Osteoblast (primary cell): ENCODE measurements around the gene HORMAD2. TPM values are rescaled to one million over a fixed set of nuclear protein-coding genes. Genes with fewer than 3 reads are reported as not detected.

Source experiments
- DNase-seq: peaks from one replicate; pipeline ENCODE4 v3.0.0; 2011; ENCODE audit warnings: low spot score, mixed read lengths; ENCODE audit not compliant: insufficient read length; ENCODE audit errors: missing footprints
- H2AFZ ChIP-seq: 2 replicates; pipeline ENCODE4 v1.6.0; 2011; ENCODE audit warnings: mild to moderate bottlenecking, low read length
- H3K27ac ChIP-seq: 2 replicates; pipeline ENCODE4 v1.5.1; 2011; ENCODE audit warnings: mild to moderate bottlenecking, low read depth, low read length, moderate library complexity
- H3K27me3 ChIP-seq: 2 replicates; pipeline ENCODE4 v1.6.0; 2012; ENCODE audit warnings: mild to moderate bottlenecking, control low read depth, inconsistent platforms, low read length, moderate library complexity; ENCODE audit not compliant: insufficient read depth
- H3K36me3 ChIP-seq: 2 replicates; pipeline ENCODE4 v1.5.1; 2011; ENCODE audit warnings: mild to moderate bottlenecking, low read length, control low read depth, moderate library complexity; ENCODE audit not compliant: insufficient read depth
- H3K4me1 ChIP-seq: 2 replicates; pipeline ENCODE4 v1.5.1; 2011; ENCODE audit warnings: mild to moderate bottlenecking, low read length, control low read depth, moderate library complexity; ENCODE audit not compliant: insufficient read depth
- H3K4me2 ChIP-seq: 2 replicates; pipeline ENCODE4 v1.6.0; 2011; ENCODE audit warnings: mild to moderate bottlenecking, low read length; ENCODE audit not compliant: insufficient read depth
- H3K4me3 ChIP-seq: fragments of 200-600 bp; sonication (generic); 3 replicates; pipeline ENCODE4 v1.5.1; 2012; ENCODE audit warnings: mild to moderate bottlenecking, low read length, inconsistent platforms; ENCODE audit not compliant: insufficient read depth
- H3K79me2 ChIP-seq: 2 replicates; pipeline ENCODE4 v1.6.0; 2012; ENCODE audit warnings: mild to moderate bottlenecking, low read length, control low read depth, inconsistent platforms; ENCODE audit not compliant: insufficient read depth
- H3K9me3 ChIP-seq: 2 replicates; pipeline ENCODE4 v1.5.1; 2011; ENCODE audit warnings: low read depth, low read length, control low read depth
- H4K20me1 ChIP-seq: 2 replicates; pipeline ENCODE4 v1.6.0; 2012; ENCODE audit warnings: mild to moderate bottlenecking, low read length, control low read depth; ENCODE audit not compliant: insufficient read depth
- CTCF ChIP-seq: IDR thresholded peaks from 2 replicates; pipeline ENCODE4 v1.5.1; 2011; ENCODE audit warnings: mild to moderate bottlenecking, low read depth, low read length, moderate library complexity; ENCODE audit errors: extremely low read depth
- total RNA-seq: library from RNA; depleted of rRNA; stranded (reverse); fragments of >200 nt; gene quantifications from 2 replicates; pipeline ENCODE4 v1.2.3, GENCODE V29; 2012

HORMAD2 gene
- total RNA-seq, 1 donor: under 0.01 TPM

- no peak overlapping the region for H2AFZ ChIP-seq
- no peaks in the 10 kb centered on the region for H3K36me3 ChIP-seq
- no peaks in the 10 kb centered on the region for H3K79me2 ChIP-seq
- H3K9me3 ChIP-seq: no peaks in the 10 kb centered on the region
- no peaks in the 10 kb centered on the region for H3K4me1 ChIP-seq
- no peaks in the 10 kb centered on the region for H3K27me3 ChIP-seq
- H3K4me2 ChIP-seq: no peak overlapping the region
- no peak overlapping the region for H3K4me3 ChIP-seq
- no peak for DNase-seq
- no peak overlapping the region for H3K27ac ChIP-seq
- no peak for TF ChIP-seq CTCF
- no peaks in the 10 kb centered on the region for H4K20me1 ChIP-seq
Measured at GRCh38 chr22:30170129-30170528, 89.9 kb downstream of the HORMAD2 start.

- Histone ChIP-seq H3K9me3 (no peaks in the 10 kb centered on the region), H3K79me2 (no peaks in the 10 kb centered on the region), H3K4me2 (no peak overlapping the region), H3K27me3 (no peaks in the 10 kb centered on the region), H3K4me1 (no peaks in the 10 kb centered on the region), H2AFZ (no peak overlapping the region), H4K20me1 (no peaks in the 10 kb centered on the region), H3K4me3 (no peak overlapping the region), H3K36me3 (no peaks in the 10 kb centered on the region), H3K27ac (no peak overlapping the region)
- no peak for DNase-seq
- no peak for TF ChIP-seq CTCF
Measured at GRCh38 chr22:30171008-30171407, 90.7 kb downstream of the HORMAD2 start.

- DNase-seq: no peak
- Histone ChIP-seq H3K9me3 (no peaks in the 10 kb centered on the region), H3K27me3 (no peaks in the 10 kb centered on the region), H4K20me1 (no peaks in the 10 kb centered on the region), H3K4me1 (no peaks in the 10 kb centered on the region), H3K4me3 (no peak overlapping the region), H3K79me2 (no peaks in the 10 kb centered on the region), H3K36me3 (no peaks in the 10 kb centered on the region), H2AFZ (peak overlapping the region; percentile 63), H3K27ac (peak overlapping the region; percentile 8), H3K4me2 (no peak overlapping the region)
- TF ChIP-seq CTCF: no peak
Measured at GRCh38 chr22:30175690-30176288, 95.5 kb downstream of the HORMAD2 start.

GRCh38 chr22:30176431-30176830, 96.2 kb downstream of the HORMAD2 start:
- H4K20me1 ChIP-seq: no peaks in the 10 kb centered on the region
- no peak overlapping the region for H2AFZ ChIP-seq
- H3K79me2 ChIP-seq: no peaks in the 10 kb centered on the region
- no peak for DNase-seq
- no peak overlapping the region for H3K4me3 ChIP-seq
- H3K9me3 ChIP-seq: no peaks in the 10 kb centered on the region
- H3K27ac ChIP-seq: no peak overlapping the region
- no peaks in the 10 kb centered on the region for H3K4me1 ChIP-seq
- no peaks in the 10 kb centered on the region for H3K36me3 ChIP-seq
- H3K4me2 ChIP-seq: no peak overlapping the region
- TF ChIP-seq CTCF: no peak
- no peaks in the 10 kb centered on the region for H3K27me3 ChIP-seq
